Pericardium fibroblast (primary cell): ENCODE results near the gene PUM2. TPM values are rescaled to one million over a fixed set of nuclear protein-coding genes. Genes with fewer than 3 reads are reported as not detected.

Experiments used
- total RNA-seq: library from RNA; depleted of rRNA; stranded (reverse); fragments of >200 nt; gene quantifications from 2 replicates; pipeline ENCODE4 v1.2.3, GENCODE V29; 2015

PUM2 gene
- total RNA-seq: 11.2 and 20.0 TPM in 2 replicates

DNA sequence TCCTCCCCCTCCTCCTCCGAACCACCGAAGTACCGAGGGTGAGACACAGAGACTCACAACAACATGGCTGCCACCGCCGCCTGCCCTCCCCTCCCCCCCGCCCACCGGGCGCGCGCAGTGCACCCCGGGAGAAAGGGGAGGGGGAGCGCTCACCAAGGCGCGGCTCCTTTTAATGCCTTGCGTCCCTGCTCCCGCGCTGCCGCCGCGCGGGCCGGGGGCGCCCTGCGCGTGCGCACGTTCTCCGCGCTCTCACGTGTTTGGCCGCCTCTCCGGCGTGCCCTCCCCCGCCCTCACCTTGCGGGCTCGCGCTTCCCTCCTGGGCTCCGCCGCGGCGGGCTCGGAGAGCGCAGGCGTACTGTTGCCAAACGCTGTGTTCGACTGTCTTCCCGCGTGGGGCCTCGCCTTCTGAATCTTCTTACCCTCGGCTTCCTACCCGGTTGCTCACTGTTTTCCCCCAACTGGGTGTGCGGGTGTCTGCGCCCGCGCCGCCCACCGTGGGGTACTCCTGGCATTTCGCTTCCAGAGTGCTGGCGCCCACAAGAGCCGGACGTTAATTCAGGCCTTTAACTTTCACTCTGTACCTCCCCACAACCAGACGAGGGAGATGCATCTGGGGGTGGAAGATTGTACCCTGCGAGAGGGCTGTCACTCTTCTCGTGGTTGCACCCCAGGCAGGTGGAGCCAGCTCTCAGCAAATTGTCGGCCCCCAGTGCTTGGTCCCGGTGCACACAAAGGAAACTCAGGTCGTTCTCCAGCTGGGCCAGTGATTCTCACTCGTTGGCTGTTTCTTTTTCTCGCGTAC, at the start of gene PUM2:
PUM2 (minus strand) TSS at position 92 of the 802 bp plus-strand sequence. CDS start 23,484 bp downstream, outside the sequence.

GRCh38 chr2:20224716-20225293, 125.8 kb downstream of the PUM2 start, which contains the start of gene SDC1:
TSS of gene SDC1 (minus strand) at chr2:20225130. CDS start at chr2:20224867, 263 bp downstream.

Other genes with a start within 250 kb of the PUM2 start
- 1.8 and 4.0 TPM in 2 replicates for gene SDC1, start 125.7 kb downstream of the PUM2 start, total RNA-seq
- gene RHOB, start 96.2 kb upstream of the PUM2 start, total RNA-seq: 231 and 383 TPM in 2 replicates